GM19193 (cell line): ENCODE data around the gene CTSH.
A peak's percentile ranks its signal among the peaks of the same experiment; 100 is the strongest.

Source experiments
- POLR2A ChIP-seq: IDR thresholded peaks from 4 replicates; pipeline ENCODE4 v1.6.1; 2011; ENCODE audit not compliant: insufficient read depth, insufficient read length; ENCODE audit errors: extremely low read depth

The CTSH gene

GRCh38 chr15:78944669-78945407, at the start of gene CTSH:
Gene CTSH (minus strand): TSS chr15:78945046. CDS start chr15:78944981, 65 bp downstream.
- TF ChIP-seq POLR2A: peak; percentile 80

- TF ChIP-seq POLR2A: no peak
These were observed 49.2 kb upstream of the CTSH start for GRCh38 chr15:78993931-78994530.

GRCh38 chr15:78993257-78993930, 48.5 kb upstream of the CTSH start:
- TF ChIP-seq POLR2A: no peak

GRCh38 chr15:78992416-78993256, 47.8 kb upstream of the CTSH start:
- TF ChIP-seq POLR2A: no peak

- TF ChIP-seq POLR2A: no peak
These were observed 47.0 kb upstream of the CTSH start for GRCh38 chr15:78991879-78992278.

GRCh38 chr15:78991476-78991875, 46.6 kb upstream of the CTSH start:
- no peak for TF ChIP-seq POLR2A

- no peak for TF ChIP-seq POLR2A
These were observed 45.4 kb upstream of the CTSH start for GRCh38 chr15:78990278-78990677.

- TF ChIP-seq POLR2A: no peak
These were observed 44.9 kb upstream of the CTSH start for GRCh38 chr15:78989701-78990240.

- no peak for TF ChIP-seq POLR2A
These were observed 43.6 kb upstream of the CTSH start for GRCh38 chr15:78988361-78988911.

GRCh38 chr15:78987556-78988360, 42.9 kb upstream of the CTSH start:
- no peak for TF ChIP-seq POLR2A

GRCh38 chr15:78985859-78986475, 41.1 kb upstream of the CTSH start:
- no peak for TF ChIP-seq POLR2A

GRCh38 chr15:78984041-78984440, 39.2 kb upstream of the CTSH start:
- no peak for TF ChIP-seq POLR2A
